GM12873 (cell line): ENCODE measurements around the gene SPTLC3.

ENCODE experiments used
- TF ChIP-seq, protein P1 (sequence below): IDR thresholded peaks from 2 replicates; pipeline ENCODE4 v1.5.1; 2012; ENCODE audit warnings: low read depth, mild to moderate bottlenecking, moderate library complexity, low read length, control low read depth; ENCODE audit not compliant: insufficient read depth; ENCODE audit errors: missing control alignments

SPTLC3 gene

GRCh38 chr20:13099676-13100075, 90.9 kb downstream of the SPTLC3 start:
- TF ChIP-seq, protein P1, sequence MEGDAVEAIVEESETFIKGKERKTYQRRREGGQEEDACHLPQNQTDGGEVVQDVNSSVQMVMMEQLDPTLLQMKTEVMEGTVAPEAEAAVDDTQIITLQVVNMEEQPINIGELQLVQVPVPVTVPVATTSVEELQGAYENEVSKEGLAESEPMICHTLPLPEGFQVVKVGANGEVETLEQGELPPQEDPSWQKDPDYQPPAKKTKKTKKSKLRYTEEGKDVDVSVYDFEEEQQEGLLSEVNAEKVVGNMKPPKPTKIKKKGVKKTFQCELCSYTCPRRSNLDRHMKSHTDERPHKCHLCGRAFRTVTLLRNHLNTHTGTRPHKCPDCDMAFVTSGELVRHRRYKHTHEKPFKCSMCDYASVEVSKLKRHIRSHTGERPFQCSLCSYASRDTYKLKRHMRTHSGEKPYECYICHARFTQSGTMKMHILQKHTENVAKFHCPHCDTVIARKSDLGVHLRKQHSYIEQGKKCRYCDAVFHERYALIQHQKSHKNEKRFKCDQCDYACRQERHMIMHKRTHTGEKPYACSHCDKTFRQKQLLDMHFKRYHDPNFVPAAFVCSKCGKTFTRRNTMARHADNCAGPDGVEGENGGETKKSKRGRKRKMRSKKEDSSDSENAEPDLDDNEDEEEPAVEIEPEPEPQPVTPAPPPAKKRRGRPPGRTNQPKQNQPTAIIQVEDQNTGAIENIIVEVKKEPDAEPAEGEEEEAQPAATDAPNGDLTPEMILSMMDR: no peak

GRCh38 chr20:13101276-13101675, 92.5 kb downstream of the SPTLC3 start:
- TF ChIP-seq, protein P1: no peak

DNA sequence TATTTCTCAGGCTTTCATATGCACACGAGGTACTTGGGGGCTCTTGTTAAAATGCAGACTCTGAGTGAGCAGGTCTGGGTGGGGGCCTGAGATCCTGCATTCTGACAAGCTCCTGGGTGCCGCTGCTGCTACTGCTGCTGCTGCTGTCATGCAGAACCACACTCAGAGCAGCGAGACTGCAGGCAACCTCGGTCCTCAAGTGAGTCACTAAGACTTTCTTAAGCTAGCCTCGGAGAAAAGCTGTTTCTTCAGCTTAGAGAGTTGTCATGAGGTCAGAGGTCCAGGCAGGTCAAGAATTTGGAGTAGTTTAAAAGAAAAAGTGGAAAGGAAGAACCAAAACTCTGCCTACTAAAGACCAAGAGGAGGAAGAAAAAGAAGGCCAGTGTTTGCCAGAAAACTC, 92.9 kb downstream of the SPTLC3 start:
- TF ChIP-seq, protein P1: no peak

GRCh38 chr20:13102237-13102636, 93.5 kb downstream of the SPTLC3 start:
- TF ChIP-seq, protein P1: no peak

- TF ChIP-seq, protein P1: no peak
Observed at GRCh38 chr20:13102694-13103093, 93.9 kb downstream of the SPTLC3 start.

DNA sequence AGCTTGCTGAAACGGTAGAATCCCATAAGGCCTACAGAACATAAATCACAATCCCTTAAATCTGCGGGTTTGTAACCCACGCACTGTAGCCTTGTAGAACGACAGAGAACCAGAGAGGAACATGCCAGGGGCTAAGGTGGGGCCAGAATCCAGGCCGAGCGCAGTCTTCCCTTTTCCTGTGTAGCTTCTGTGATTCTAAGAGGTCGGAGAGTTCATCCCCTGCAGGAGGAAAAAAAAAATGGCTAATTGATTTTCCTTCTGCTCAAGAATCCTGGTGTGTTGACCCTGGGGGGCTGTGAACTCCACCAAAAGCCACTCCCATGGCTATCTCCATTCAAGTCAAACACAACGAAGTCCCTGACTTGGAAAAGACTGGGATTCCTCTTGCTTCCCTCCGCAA, 96.3 kb downstream of the SPTLC3 start:
- TF ChIP-seq, protein P1: no peak

GRCh38 chr20:13105864-13106457, 97.2 kb downstream of the SPTLC3 start:
- TF ChIP-seq, protein P1: peak; percentile 58
